Left colon (tissue), 2 donors: Measurements from ENCODE around the gene LRBA. TPM values are rescaled to one million over a fixed set of nuclear protein-coding genes. Genes with fewer than 3 reads are reported as not detected.
A peak's percentile ranks its signal among the peaks of the same experiment; 100 is the strongest.
"Not testable (repeated sequence)": the region's sequence is repeated elsewhere in the genome, so short reads cannot be mapped to it uniquely, and the experiment has no call there.

Experiments
- ATAC-seq: fragments of 200-7000 bp; cut with Tn5 transposase; one replicate; pipeline ENCODE4 v1.9.1; 2020; ENCODE audit warnings: mild to moderate bottlenecking, moderate library complexity
- DNase-seq, 2 donors: peaks; one replicate each; pipeline ENCODE4 v3.0.0-alpha.2; 2020
- intact Hi-C, 2 donors: fragments of 100-400 bp; cut with DNase I in 1 of 2; cut with micrococcal nuclease in 1 of 2; formaldehyde crosslinking; loops; one replicate each; pipeline versions ENCODE4 v1.11.2 to v1.14.0; 2022; cut with DNase I, micrococcal nuclease
- total RNA-seq, 2 donors: library from RNA; stranded (reverse); fragmentation: NEBNext Ultra II Directional; extraction: Animal tissue kit (Norgen Biotek cat#: 25700); gene quantifications; one replicate each; pipeline ENCODE4 v1.2.1, GENCODE V29; 2021
- donor health status: DM: no; HTN: no; CAD: no.
- donor health status: DM: yes; HTN: yes; CAD: no.

The LRBA gene
- total RNA-seq, 2 donors from 2014 or later = 65.7 to 80.0 TPM

GRCh38 chr4:151029006-151029405, 13.9 kb upstream of the LRBA start:
- intact Hi-C loops, ATAC-seq, DNase-seq: not testable (repeated sequence)

- intact Hi-C loops = no loop called here
- DNase-seq (no peak), ATAC-seq (no peak)
Observed at GRCh38 chr4:151025759-151026158, 10.7 kb upstream of the LRBA start.

GRCh38 chr4:151022586-151022985, 7.5 kb upstream of the LRBA start:
- intact Hi-C loops = no loop called here
- ATAC-seq (no peak), DNase-seq (no peak)

- intact Hi-C loops = no loop called here
Observed at GRCh38 chr4:151021637-151022334, 6.7 kb upstream of the LRBA start.

GRCh38 chr4:151015459-151016347, 619 bp upstream of the LRBA start:
- DNase-seq (peak; percentile 80 to 82), ATAC-seq (peak; percentile 78)
- intact Hi-C loops = no loop called here

More at GRCh38 chr4:151021637-151022334, 6.7 kb upstream of the LRBA start:
- ATAC-seq (no peak), DNase-seq (no peak)

GRCh38 chr4:151013944-151014343, 1.1 kb downstream of the LRBA start:
- no peak for DNase-seq
- intact Hi-C loops = no loop called here
- no peak for ATAC-seq

GRCh38 chr4:151013491-151013890, 1.6 kb downstream of the LRBA start:
- intact Hi-C loops = no loop called here
- ATAC-seq (no peak), DNase-seq (no peak)

GRCh38 chr4:151012820-151013219, 2.3 kb downstream of the LRBA start:
- intact Hi-C loops = no loop called here

GRCh38 chr4:151012376-151012775, 2.7 kb downstream of the LRBA start:
- DNase-seq (no peak), ATAC-seq (no peak)
- intact Hi-C loops = no loop called here

More at GRCh38 chr4:151012820-151013219, 2.3 kb downstream of the LRBA start:
- peak; percentile 36 to 37 for DNase-seq
- ATAC-seq = no peak

GRCh38 chr4:151004222-151004621, 10.9 kb downstream of the LRBA start:
- ATAC-seq (no peak), DNase-seq (no peak)
- intact Hi-C loops = no loop called here

GRCh38 chr4:151000747-151001429, 14.2 kb downstream of the LRBA start:
- DNase-seq (no peak), ATAC-seq (no peak)
- intact Hi-C loops = no loop called here

GRCh38 chr4:150999086-150999485, 16.0 kb downstream of the LRBA start:
- DNase-seq = no peak
- intact Hi-C loops = no loop called here
- no peak for ATAC-seq

GRCh38 chr4:150997141-150997540, 17.9 kb downstream of the LRBA start:
- intact Hi-C loops = no loop called here
- ATAC-seq (no peak), DNase-seq (no peak)

- intact Hi-C loops = no loop called here
- no peak for DNase-seq
- no peak for ATAC-seq
Observed at GRCh38 chr4:150994721-150995120, 20.4 kb downstream of the LRBA start.

GRCh38 chr4:150993577-150993976, 21.5 kb downstream of the LRBA start:
- ATAC-seq, intact Hi-C loops, DNase-seq: not testable (repeated sequence)

- DNase-seq (no peak), ATAC-seq (no peak)
- intact Hi-C loops = no loop called here
Observed at GRCh38 chr4:150990993-150991392, 24.1 kb downstream of the LRBA start.

GRCh38 chr4:150990250-150990649, 24.8 kb downstream of the LRBA start:
- ATAC-seq (no peak), DNase-seq (no peak)
- intact Hi-C loops = no loop called here

GRCh38 chr4:150988238-150988637, 26.8 kb downstream of the LRBA start:
- ATAC-seq (no peak), DNase-seq (no peak)
- intact Hi-C loops = no loop called here

GRCh38 chr4:150987204-150987603, 27.9 kb downstream of the LRBA start:
- ATAC-seq = no peak
- intact Hi-C loops = no loop called here
- no peak for DNase-seq

GRCh38 chr4:150986085-150986484, 29.0 kb downstream of the LRBA start:
- ATAC-seq (no peak), DNase-seq (no peak)
- intact Hi-C loops = no loop called here
